Stimulated activated CD4-positive, alpha-beta T cell treated with anti-CD3 and anti-CD28 coated beads, TNF-alpha, amount 100 ng/mL, for 1 hour (primary cell): Measurements from ENCODE around the gene CNTN2.

Experiments
- DNase-seq, 3 donors: peaks; one replicate each; pipeline ENCODE4 v3.0.0-alpha.2; 2020; ENCODE audit warnings: low read depth in 3 of 3, low spot score in 1 of 3

The CNTN2 gene

DNA sequence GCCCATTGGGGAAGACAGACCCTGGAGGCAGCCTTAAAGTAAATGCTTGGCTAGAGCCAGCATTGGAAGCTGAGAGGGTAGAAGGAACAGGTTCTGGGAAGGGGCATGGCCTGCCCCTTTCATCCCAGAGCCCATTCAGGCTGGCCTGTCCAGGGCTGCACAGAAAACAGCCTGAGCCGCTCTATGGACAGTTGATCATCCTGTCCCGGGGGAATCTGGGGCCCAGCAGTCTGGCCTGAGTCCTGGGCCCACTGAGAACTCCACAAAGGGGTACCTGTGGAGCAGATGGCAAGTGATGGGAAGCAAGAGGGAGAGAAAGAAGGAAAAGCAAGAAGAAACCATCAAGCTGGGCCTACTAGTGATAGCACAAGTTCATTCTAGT, 28.0 kb downstream of the CNTN2 start:
- no peak for DNase-seq

DNA sequence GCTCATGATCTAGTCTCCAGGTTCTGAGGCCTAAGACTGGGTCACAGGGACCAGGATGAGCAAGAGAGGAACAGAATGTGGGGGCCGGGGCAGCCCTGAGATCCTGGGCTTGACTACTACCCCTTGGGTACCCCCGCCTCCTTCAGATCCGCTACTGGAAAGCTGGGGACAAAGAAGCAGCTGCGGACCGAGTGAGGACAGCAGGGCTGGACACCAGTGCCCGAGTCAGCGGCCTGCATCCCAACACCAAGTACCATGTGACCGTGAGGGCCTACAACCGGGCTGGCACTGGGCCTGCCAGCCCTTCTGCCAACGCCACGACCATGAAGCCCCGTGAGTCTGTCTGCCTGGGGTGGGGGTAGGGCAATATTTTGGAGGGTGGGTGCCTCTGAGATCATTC, 28.8 kb downstream of the CNTN2 start:
- no peak for DNase-seq

DNA sequence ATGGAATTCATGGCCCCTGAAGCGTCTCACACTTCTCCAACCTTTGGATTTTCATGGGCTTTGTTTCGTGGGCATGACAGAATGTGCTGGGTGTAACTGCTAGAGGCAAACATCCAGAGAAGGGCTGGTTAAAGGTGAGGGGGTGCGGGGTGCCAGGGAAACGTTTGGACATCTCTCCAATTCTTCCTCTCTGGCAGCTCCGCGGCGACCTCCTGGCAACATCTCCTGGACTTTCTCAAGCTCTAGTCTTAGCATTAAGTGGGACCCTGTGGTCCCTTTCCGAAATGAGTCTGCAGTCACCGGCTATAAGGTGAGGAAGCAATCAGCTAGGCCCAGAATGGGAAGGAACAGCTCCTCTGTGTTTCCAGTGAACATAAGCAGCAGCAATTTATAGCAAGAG, 29.3 kb downstream of the CNTN2 start:
- no peak for DNase-seq

DNA sequence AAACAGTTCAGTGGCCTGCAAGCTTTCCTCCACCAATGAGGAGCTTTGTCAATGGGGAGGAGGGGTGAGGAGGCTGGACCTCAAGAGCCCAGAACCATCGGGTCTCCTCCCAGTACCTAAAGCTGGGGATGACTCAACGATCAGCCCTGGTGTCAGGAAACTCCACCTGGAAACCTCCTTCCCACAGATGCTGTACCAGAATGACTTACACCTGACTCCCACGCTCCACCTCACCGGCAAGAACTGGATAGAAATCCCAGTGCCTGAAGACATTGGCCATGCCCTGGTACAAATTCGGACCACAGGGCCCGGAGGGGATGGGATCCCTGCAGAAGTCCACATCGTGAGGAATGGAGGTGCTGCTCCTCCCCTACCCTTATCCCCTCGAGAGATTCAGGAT, 29.9 kb downstream of the CNTN2 start:
- DNase-seq = no peak

DNA sequence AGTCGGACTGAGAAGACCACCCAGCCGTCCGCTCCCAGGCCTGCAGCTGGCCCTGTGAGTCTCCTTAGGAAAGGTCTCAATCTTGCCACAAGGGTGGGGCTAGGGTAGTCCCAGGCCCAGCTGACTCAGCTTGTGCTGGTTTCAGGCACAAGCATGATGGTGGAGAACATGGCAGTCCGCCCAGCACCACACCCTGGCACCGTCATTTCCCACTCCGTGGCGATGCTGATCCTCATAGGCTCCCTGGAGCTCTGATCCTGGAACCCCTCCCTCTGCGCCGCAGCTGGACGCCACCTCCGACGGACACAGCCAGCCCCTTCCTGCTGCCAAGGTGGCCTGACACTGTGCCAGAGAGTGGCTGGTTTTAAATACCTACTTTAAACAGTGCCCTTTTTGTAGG, 30.5 kb downstream of the CNTN2 start:
- DNase-seq = no peak

DNA sequence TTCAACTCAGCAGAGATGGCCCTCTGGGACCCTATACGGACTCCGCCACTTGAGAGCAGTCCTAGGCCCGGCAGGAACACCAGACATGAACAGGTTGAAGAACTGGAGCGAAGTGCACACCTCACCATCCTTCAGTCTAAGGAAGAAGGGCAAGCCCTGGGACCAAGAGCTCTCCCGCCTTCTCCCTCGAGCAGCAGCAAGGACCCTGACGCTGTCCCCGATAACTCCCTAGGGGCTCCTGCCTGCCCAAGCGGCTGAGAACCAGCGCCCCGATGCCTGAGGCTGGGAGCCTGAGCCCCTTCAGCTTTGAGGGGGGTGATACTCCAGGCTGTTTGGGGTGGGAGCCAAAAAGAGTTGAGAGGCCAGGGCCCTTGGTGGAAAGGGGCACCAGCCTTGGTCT, 31.1 kb downstream of the CNTN2 start:
- no peak for DNase-seq

DNA sequence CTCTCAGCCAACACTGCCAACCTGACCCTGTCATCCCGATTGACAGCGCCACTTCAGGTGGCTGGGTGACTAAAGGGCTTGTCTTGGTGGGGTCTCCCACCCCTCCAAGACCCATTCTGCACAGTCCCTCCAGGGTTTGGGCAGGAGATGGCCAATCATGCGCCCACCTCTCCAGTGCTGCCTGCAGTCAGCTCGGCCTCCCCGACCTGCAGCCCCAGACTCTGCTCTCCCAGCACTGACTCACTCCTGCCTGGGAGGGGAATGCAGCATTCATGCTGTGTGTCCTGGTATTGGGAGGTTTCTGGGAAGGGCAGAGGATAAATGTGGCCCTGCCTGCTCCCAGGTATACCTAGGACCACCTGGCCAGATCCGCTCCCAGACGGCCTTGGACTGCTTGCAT, 31.5 kb downstream of the CNTN2 start:
- DNase-seq = no peak

DNA sequence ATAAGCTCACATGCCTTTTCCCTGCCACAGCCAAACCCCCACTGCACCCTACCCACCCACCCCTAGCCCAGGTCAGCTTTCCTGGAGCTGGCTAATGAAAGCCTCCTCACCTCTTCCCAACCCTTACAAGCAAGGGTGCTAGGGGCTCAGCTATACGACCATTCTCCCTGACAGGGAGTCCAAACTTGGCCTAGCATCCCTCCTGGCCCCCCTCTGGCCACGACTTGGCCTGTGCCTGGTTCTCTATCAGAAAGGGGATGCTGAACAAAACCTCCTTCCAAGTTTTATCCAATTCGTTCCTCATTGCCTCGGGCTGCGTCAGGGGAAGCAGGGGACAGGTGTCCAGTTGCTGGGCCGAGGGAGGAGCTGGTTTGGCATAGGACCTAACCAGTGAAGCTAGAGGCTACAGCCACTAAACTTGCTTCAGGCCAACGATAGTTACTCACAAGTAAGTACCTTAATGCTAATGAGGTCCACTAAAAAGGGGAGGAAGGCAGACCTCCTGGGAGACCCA, 32.7 kb downstream of the CNTN2 start:
- DNase-seq = no peak

DNA sequence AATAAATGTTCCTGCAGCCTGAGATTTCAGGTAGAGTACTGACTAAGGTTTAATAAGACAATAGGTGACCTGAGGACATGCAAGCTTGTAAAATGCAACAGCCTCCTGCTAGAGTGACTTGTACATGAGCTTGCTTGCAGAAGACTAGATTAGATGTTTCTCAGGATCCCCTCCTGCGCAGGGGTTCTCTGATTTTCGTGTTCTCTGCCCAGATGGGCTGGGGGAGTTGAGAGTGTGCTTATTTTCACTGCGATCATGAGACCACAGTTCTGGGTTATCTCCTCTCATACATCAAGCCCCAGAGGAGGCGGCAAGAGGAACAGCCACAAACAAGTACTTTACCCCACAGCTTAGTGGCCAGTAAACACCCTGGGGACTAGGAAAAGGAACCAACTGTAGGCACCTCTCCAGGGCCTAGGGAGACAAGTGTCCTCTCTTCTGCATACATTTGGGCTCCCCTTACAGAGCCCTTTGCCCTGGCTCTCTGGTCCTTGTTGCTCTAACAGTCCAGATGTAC, 33.3 kb downstream of the CNTN2 start:
- no peak for DNase-seq

DNA sequence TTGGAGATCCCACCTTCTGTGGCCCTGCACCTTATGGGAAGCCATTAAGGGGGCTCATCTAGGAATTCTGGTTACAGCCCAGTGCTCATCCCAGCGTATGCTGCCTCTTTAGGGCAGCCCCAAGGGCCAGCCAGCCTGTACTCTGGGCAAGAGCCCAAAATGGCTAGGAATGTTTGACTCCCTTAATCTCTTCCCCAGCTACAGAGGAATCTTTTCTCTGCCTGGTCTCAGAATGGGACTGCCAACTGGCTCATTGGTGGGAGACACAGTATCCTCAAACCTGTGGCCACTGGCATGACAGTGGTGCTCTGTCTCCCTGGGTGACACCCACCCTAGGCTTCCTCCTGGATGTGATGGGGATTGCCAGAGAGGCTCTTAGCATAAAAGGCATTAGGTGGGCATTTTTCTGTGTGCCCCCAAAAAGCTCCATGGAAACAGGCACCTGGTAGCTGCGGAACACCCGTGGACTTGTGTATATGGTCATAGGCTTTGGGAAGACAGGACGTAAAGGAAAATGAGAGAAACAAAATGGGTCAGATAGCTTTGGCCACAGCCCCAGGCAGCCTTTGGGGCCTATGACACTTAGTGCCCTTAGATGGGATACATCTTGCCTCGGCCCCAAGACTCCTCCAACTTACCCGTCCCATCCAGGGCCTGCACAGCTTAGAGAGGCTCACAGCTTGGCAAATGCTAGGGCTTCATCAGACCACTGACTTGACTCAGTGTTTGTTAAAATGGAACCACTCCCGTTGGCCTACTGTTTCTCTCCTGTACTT, 34.3 kb downstream of the CNTN2 start:
- no peak for DNase-seq

DNA sequence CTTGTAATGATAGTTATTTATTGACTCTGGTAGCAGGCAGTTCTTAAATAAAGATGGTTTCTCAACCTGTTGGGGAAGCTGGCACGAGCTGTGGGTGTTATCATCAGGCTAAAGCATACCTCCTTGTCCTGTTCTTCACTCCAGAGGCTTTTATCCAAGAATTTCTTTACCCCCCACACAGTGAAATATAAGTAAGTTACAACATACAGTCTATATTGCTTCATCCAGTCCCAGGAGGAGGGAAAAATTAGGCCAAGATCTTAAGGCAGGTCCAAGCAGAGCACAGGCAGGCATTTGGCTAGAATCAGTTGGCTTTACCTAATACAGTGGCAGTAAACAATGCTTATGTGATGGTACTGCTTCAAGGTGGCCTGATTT, 34.9 kb downstream of the CNTN2 start:
- DNase-seq = no peak

DNA sequence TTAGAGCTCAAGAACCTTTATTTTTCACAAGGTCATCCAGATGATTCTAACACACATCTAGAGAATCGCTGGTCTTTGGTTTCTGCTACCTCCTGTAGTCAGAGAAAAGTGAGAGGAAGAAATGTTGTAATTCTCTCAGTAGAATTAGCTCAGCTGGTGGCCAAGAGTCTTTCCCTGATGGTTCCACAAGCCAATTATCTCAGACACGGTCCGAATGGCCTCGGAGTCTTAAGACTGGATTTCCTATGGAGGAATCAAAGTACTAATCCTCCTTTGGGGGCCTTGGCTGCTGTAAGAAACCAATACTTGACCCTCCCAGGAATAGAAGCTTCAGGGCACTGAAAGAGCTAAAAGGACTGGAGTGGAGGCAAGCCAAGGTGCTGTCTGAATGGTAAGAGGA, 39.4 kb downstream of the CNTN2 start:
- no peak for DNase-seq

DNA sequence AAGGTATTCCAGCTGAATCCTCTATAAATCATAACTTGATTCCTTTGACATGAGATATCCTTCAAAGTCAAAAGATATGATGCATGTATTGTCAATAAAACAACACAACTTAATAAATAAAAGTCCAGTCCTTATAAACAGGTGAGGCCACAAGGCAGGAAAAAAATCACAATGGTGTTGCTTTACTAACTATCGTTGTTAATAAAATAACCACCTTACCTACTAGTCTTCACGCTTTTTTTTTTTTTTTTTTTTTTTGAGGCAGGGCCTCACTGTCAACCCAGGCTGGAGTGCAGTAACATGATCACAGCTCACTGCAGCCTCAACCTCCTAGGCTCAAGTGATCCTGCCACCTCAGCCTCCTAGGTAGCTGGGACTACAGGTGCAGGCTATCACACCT, 41.3 kb downstream of the CNTN2 start, which contains the start of gene TMEM81:
TMEM81 (minus strand) TSS at position 101 of the 400 bp plus-strand sequence. CDS start 140 bp downstream, outside the sequence.
- DNase-seq = no peak

DNA sequence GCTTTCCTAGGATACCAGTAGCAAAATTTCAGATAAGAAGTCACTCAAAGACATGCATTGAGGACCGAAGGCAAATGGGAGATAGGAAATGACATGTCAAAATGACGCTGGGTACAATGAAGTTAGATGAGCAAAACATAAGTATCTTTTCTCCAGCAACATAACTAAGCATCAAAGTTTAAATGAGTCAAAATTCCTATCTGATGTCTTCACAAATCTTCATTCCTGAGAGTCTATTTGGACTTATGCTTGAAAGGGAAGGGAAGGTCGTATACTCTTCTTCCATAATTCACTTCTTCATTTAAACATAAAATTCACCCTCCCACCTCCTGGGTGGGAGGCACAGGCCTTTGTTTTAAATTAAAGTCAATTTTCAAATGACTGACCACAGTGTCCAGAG, 45.3 kb downstream of the CNTN2 start:
- no peak for DNase-seq

DNA sequence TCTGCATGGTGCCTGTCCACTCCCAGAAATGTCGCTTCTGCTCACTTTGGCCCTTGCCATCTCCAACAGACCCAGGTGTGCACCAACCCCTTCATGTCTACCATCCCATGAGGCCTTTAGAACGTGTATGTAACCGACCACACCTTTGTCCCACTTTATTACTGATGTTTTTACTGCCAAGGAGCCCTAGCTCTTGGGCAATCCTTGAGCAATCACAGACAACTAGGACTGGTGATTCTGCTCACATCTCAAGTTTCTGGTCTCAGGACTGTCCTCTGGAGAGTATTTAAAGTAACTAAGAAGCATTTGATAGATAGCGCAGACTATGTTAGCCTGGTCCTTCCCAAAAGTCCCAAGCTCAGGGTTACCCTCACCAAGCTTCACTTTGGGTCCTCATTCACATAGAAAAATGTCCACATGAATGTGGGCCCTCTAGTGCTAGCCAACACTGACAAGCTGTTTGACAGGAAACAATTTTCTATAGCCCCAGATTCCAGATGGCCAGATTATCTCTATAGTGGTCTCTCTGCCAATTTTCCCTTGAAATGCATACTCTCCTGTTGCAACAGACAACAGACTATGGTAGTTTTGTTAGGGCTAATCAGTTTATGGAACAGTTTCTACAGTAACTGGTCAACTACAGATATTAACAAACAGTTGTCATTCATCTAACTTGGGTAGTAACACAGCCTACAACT, 48.2 kb downstream of the CNTN2 start:
- DNase-seq = no peak

DNA sequence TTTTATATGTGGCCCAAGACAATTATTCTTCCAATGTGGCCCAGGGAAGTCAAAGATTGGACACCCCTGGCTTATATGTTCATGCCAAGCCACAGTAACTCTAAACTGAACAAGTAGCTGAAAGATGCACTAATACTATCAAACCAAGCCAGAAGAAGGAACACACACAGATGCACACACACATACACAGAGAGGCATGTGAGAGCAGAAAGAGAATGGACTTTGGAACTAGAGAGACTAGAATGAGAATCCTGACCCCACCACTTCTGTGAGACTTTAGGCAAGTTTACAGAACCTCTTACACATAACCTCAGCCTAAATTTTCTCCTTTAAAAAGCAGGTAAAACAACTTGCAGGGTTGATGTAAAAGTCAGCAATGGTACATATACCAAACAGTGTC, 52.4 kb downstream of the CNTN2 start:
- DNase-seq = no peak

DNA sequence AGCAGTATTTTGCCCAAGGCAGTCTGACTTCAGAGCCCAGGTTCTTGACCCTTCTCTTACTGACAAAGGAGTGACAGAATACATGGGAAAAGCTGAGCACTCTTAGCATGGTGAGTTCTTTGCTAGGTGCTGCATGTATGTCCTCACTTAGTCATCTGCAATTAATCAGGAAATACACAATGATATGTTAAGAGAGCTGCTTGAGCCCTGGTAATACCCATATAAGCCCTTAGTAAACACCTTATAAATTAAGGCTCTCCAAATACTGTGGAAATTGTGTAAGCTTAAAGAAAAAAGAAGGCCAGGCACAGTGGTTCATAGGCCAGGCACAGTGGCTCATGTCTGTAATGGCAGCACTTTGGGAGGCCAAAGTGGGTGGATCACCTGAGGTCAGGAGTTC, 55.2 kb downstream of the CNTN2 start:
- DNase-seq = no peak

DNA sequence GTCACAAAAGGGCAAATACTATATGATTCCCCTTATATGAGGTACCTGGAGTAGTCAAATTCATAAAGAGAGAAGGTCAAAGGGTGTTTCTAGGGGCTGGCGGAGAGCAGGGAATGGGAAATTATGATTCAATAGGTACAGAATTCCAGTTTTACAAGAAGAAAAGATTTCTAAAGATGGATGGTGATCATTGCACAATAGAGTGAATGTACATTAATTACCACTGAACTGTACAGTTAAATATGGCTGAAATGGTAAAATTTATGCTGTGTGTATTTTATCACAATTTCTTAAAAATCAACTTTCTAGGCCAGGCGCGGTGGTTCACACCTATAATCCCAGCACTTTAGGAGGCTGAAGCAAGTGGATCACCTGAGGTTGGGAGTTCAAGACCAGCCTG, 59.4 kb downstream of the CNTN2 start:
- DNase-seq = no peak

DNA sequence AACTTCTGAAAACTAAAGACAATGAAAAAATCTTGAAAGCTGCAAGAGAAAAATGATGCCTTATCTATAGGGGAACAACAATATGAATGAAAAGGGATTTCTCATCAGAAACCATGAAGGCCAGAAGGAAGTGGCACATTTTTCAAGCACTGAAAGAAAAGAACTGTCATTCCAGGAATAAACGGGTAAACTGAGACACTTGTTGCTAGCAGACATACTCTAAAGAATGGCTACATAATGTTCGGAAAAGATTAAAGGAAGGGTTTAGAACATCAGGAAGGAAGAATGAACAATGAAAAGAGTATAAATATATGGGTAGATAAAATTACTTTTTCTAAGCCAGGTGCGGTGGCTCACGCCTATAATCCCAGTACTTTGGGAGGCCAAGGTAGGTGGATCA, 64.3 kb downstream of the CNTN2 start:
- DNase-seq = no peak

DNA sequence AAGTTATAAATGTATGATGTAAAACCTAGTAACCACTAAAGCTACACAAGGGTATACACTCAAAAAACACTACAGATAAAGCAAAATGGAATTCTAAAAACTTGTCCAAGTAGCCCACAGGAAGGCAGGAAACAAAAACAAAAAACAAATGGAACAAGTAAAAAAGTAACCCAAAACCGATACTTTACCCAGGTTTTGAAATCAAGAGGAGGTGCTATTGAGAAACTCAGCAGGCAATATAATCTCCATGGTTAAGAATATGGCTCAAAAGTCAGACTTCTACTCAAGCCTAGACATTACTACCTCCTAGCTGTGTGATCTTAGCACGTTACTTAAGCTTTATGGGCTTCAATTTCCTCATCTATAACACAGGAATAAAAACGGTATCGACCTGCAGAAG, 65.5 kb downstream of the CNTN2 start:
- DNase-seq = no peak

DNA sequence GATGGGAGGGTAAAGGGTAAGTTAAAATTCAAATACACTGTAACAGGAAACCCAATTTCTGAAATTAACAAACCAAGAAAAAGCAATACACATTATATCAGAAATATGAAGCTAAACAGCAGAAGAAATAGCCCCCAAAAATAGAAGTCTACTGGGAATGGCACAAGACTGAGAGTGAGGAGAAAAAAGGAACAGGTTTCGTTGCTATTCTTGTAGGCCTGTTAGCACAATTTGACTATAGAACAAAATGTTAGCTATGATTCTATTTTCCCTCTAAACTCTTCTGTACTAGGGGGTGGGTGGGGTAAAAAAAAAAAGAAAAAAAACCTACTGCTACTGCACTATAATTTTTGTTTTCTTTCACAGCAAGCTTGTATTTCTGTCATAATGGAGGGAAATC, 66.3 kb downstream of the CNTN2 start:
- DNase-seq = no peak

DNA sequence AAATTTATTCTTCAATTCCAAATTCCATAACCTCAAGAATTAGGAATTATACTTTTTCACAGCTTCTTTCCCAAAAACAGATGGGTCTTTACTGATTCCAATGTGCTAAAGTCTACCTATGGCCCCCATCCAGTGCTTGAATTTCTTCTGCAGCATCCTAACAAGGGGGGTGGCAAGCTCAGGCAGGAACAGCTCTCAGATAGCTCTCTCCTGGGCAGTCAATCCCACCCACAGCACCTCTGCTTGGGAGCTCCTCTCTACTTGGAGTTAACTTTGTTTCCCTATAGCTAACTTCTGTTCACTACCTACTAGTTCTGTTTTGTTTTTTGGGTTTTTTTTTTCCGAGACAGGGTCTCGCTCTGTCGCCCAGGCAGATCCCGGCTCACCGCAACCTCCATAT, 66.7 kb downstream of the CNTN2 start:
- DNase-seq = no peak

DNA sequence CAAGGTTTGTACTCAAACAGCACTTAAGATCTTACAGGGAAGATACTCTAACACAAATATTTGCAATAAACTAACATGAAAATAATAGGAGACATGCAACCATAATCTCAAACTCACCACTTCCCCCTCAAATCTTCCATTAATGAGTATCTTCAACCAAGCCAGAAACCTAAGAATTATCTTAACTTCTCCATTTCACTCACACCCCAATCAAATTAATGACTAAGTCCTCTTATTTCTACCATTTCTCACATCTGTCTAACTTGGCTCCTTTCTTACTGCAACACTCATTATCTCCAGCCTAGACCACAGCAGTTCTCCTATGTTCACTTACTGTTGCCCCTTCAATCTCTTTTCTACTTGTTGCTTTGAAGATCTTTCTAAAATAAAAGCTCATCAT, 68.3 kb downstream of the CNTN2 start:
- DNase-seq = no peak
